Thyroid gland (tissue), 4 donors: Measurements from ENCODE around the gene CRY2.

Source experiments
- POLR2A ChIP-seq, 2 donors: fragments of 450-650 bp; IDR thresholded peaks; one replicate each; pipeline ENCODE4 v1.6.1; 2017; ENCODE audit warnings: antibody characterized with exemption in 2 of 2, mild to moderate bottlenecking in 2 of 2, moderate library complexity in 1 of 2
- TF ChIP-seq, protein P1 (sequence below), 6 experiments: fragments of 200-600 bp in 3 of 6; fragments of 450-650 bp in 3 of 6; sonication (generic) in 3 of 6; IDR thresholded peaks; one replicate each; pipeline ENCODE4 v1.5.1; 2016 to 2019; ENCODE audit warnings: antibody characterized with exemption in 6 of 6, mild to moderate bottlenecking in 2 of 6, inconsistent platforms in 1 of 6, moderate library complexity in 1 of 6

DNA sequence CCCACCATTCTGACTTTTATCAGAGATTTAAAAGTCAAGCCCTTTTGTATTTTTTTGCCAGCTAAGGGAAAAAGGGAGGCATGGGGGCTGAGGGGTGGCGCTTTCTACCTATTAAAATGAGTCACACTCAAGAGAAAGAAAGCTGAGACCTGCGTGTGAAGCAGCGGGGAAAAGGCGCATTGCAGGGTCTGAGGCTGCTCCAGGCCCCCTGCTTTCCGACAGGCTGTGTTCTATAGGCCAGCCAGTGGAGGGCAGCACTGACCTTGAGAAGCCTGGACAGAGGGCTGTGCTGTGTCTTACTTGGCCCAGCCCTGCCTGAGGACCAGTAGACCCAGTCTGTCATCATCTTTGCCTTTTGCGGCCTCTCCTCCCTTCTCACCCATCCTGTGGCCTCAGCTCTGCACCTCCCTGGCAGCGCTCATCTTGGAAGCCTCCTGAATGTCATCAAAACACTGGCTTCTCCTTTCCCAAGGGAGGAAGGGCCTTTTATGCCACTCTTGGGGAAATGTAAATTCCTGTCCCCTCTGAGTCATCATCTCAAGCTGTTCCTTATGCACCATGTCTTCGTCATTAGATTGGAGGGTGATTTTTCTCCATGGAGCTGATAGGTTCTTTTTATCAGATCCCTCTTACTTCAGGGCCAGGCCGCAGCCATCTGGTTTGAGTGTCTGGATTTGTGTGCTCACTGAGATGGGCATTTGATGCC is 25.5 kb downstream of the CRY2 start:
- no peak for TF ChIP-seq POLR2A (IDR thresholded peaks at IDR 0.05)
- TF ChIP-seq, protein P1, sequence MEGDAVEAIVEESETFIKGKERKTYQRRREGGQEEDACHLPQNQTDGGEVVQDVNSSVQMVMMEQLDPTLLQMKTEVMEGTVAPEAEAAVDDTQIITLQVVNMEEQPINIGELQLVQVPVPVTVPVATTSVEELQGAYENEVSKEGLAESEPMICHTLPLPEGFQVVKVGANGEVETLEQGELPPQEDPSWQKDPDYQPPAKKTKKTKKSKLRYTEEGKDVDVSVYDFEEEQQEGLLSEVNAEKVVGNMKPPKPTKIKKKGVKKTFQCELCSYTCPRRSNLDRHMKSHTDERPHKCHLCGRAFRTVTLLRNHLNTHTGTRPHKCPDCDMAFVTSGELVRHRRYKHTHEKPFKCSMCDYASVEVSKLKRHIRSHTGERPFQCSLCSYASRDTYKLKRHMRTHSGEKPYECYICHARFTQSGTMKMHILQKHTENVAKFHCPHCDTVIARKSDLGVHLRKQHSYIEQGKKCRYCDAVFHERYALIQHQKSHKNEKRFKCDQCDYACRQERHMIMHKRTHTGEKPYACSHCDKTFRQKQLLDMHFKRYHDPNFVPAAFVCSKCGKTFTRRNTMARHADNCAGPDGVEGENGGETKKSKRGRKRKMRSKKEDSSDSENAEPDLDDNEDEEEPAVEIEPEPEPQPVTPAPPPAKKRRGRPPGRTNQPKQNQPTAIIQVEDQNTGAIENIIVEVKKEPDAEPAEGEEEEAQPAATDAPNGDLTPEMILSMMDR (IDR thresholded peaks at IDR 0.05), result peak in 5 of 6 experiments; percentile 16 to 49 (median 42)
